HS-27A (cell line): ENCODE data around the gene KRTAP6-2.

Experiments
- DNase-seq: peaks from one replicate; pipeline ENCODE4 v3.0.0-alpha.2; 2012; ENCODE audit warnings: low read depth, missing footprints

KRTAP6-2 gene

GRCh38 chr21:30567617-30568016 is 31.1 kb downstream of the KRTAP6-2 start:
- no peak for DNase-seq

- DNase-seq, result no peak
These were observed 35.1 kb downstream of the KRTAP6-2 start for GRCh38 chr21:30563630-30564029.

GRCh38 chr21:30563072-30563471 is 35.6 kb downstream of the KRTAP6-2 start:
- DNase-seq, result no peak

DNA sequence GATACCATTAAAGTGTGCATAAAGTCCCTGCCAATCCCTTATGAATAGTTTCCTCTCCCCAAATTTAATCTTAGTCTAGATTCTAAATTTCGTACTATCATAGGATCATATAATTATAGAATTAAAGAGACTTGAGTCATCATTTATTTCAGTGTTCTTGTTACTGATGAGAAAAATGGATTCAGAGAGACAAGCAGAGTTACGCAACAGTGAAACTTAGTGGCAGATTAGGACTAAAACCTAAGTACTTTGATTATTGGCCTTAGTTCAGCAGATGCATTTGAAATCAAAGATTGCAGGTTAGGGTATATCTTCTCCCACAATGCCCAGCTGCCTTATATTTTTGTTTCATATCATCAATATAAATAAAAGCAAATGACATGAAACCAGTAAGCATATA is 36.7 kb downstream of the KRTAP6-2 start:
- DNase-seq, result no peak

- no peak for DNase-seq
These were observed 37.3 kb downstream of the KRTAP6-2 start, which contains the start of gene KRTAP19-7 for GRCh38 chr21:30561264-30561895. TSS of gene KRTAP19-7 (minus strand) at chr21:30561314. CDS start at chr21:30561289, 25 bp downstream.

DNA sequence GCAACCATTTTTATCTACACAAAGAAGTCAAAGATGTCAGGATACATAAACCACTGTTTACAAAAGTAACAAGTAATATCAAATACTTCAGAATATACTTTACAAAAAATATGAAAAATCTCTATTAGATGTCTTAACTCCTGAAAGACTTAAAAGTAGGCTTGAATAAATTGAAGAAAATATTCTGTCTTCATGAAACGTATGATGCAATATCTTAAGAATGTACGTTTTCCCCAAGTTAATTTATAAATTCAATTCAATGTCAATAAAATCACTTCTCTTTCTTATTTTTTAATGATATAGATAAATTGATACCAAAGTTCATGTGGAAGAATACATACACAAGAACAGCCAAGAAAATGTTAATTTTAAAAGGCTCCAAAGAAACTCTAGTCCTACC is 43.6 kb downstream of the KRTAP6-2 start:
- DNase-seq, result no peak

DNA sequence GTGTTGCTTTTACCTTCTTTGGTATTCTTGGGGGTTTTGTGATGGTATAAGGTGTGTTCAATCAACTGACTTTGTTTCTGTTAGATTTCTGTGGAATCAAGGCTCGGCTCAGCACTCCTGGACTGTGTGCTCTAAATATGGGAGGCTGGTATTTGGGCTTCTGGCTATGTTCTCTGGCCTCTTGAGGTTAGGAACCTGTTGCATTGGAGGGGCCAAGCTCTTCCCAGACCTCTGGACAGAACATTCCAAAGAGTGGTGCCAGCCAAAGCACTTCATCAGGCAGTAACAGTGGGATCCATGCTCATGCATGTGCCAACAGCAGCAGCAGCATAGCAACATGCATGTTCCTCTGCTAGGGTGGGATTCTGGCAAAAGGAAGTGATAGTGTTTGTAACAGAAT is 45.9 kb downstream of the KRTAP6-2 start:
- DNase-seq, result no peak
